A549 treated with RU486 at 1 μM for 4 hours (cell line): ENCODE measurements around the gene WNT1. TPM values are rescaled to one million over a fixed set of nuclear protein-coding genes. Genes with fewer than 3 reads are reported as not detected.

Source experiments
- total RNA-seq: library from RNA; stranded (reverse); fragments of 200-300 nt; extraction: Qiagen RNA extraction; gene quantifications from 5 replicates; pipeline ENCODE4 v1.2.3, GENCODE V29; 2022; ENCODE audit warnings: low read depth

Gene WNT1
- 0.18 TPM in 1 of 5 replicates, not detected in the others for total RNA-seq

GRCh38 chr12:48978291-48978740 lies at the start of gene WNT1:
TSS of gene WNT1 (plus strand) at chr12:48978322. CDS start at chr12:48978651, 329 bp downstream.

GRCh38 chr12:48957141-48958048 lies 20.7 kb upstream of the WNT1 start, which contains the start of gene ARF3:
TSS of gene ARF3 (minus strand) at chr12:48957487. CDS start at chr12:48941095, 16,392 bp downstream.

GRCh38 chr12:48999371-49000131 lies 21.4 kb downstream of the WNT1 start, which contains the start of gene DDN:
TSS of gene DDN (minus strand) at chr12:48999375. CDS start at chr12:48999287, 88 bp downstream.

GRCh38 chr12:49018261-49019119 lies 40.4 kb downstream of the WNT1 start, which contains the start of gene PRKAG1:
TSS of gene PRKAG1 (minus strand) at chr12:49018776. CDS start at chr12:49018740, 36 bp downstream.

Other genes starting within 250 kb of the WNT1 start
- 10.1 to 16.3 TPM (median 15.7 TPM) in 5 replicates for gene ADCY6, start 189.2 kb upstream of the WNT1 start, total RNA-seq
- gene CACNB3, start 159.8 kb upstream of the WNT1 start, total RNA-seq = 28.2 to 48.8 TPM (median 36.0 TPM) in 5 replicates
- gene DDX23, start 126.2 kb upstream of the WNT1 start, total RNA-seq = 80.3 to 88.0 TPM (median 82.8 TPM) in 5 replicates
- gene RND1, start 112.5 kb upstream of the WNT1 start, total RNA-seq = 14.4 to 21.8 TPM (median 15.8 TPM) in 5 replicates
- 49.2 to 63.3 TPM (median 55.4 TPM) in 5 replicates for gene FKBP11, start 52.8 kb upstream of the WNT1 start, total RNA-seq
- gene ARF3, start 20.8 kb upstream of the WNT1 start, total RNA-seq = 117 to 163 TPM (median 155 TPM) in 5 replicates
- gene WNT10B, start 6.6 kb upstream of the WNT1 start, total RNA-seq = 1.9 to 2.8 TPM (median 2.5 TPM) in 5 replicates
- gene DDN, start 21.1 kb downstream of the WNT1 start, total RNA-seq = 0.66 to 0.97 TPM (median 0.81 TPM) in 5 replicates
- 38.9 to 46.2 TPM (median 40.0 TPM) in 5 replicates for gene PRKAG1, start 40.5 kb downstream of the WNT1 start, total RNA-seq
- 32.5 to 45.5 TPM (median 37.9 TPM) in 5 replicates for gene KMT2D, start 82.5 kb downstream of the WNT1 start, total RNA-seq
- 4.9 to 6.1 TPM (median 5.7 TPM) in 5 replicates for gene RHEBL1, start 91.7 kb downstream of the WNT1 start, total RNA-seq
- not detected in 5 replicates for gene DHH, start 116.5 kb downstream of the WNT1 start, total RNA-seq
- 11.4 to 17.1 TPM (median 12.8 TPM) in 5 replicates for gene LMBR1L, start 132.5 kb downstream of the WNT1 start, total RNA-seq
- 2,173 to 2,599 TPM (median 2,319 TPM) in 5 replicates for gene TUBA1B, start 153.1 kb downstream of the WNT1 start, total RNA-seq
- gene TUBA1A, start 210.8 kb downstream of the WNT1 start, total RNA-seq = 152 to 191 TPM (median 180 TPM) in 5 replicates